Esophagus squamous epithelium (tissue), 4 donors: Measurements from ENCODE around the gene GAS7.

Source experiments
- POLR2A ChIP-seq, 4 donors: fragments of 450-650 bp; IDR thresholded peaks; one replicate each; pipeline ENCODE4 v1.6.1; 2017; ENCODE audit warnings: antibody characterized with exemption in 4 of 4, mild to moderate bottlenecking in 4 of 4, moderate library complexity in 3 of 4
- TF ChIP-seq, protein P1 (sequence below), 6 experiments: fragments of 450-650 bp in 4 of 6; fragments of 200-600 bp in 2 of 6; sonication (generic) in 2 of 6; IDR thresholded peaks; one replicate each; pipeline ENCODE4 v1.5.1; 2016 to 2019; ENCODE audit warnings: antibody characterized with exemption in 6 of 6, mild to moderate bottlenecking in 4 of 6, moderate library complexity in 4 of 6

DNA sequence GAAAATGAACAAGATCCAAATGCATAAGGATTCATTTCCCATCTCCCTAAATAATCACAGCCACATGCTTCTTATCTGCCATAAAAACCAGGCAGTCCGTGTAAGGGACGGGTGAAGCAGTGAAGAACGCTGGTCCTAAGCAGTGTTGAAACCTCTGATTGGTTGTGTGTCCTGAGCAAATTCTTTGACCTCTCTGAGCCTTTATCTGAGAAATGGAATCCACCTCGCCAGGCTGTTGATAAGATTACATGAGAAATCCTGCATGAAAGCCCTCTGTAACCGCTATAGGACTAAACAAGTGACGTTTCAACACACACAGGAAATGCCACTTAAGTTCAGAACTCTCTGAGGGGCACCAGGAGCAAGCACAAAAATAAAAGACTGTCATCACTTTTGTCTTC lies 26.8 kb downstream of the GAS7 start:
- TF ChIP-seq, protein P1, sequence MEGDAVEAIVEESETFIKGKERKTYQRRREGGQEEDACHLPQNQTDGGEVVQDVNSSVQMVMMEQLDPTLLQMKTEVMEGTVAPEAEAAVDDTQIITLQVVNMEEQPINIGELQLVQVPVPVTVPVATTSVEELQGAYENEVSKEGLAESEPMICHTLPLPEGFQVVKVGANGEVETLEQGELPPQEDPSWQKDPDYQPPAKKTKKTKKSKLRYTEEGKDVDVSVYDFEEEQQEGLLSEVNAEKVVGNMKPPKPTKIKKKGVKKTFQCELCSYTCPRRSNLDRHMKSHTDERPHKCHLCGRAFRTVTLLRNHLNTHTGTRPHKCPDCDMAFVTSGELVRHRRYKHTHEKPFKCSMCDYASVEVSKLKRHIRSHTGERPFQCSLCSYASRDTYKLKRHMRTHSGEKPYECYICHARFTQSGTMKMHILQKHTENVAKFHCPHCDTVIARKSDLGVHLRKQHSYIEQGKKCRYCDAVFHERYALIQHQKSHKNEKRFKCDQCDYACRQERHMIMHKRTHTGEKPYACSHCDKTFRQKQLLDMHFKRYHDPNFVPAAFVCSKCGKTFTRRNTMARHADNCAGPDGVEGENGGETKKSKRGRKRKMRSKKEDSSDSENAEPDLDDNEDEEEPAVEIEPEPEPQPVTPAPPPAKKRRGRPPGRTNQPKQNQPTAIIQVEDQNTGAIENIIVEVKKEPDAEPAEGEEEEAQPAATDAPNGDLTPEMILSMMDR (IDR thresholded peaks at IDR 0.05) = no peak
- TF ChIP-seq POLR2A (IDR thresholded peaks at IDR 0.05) = no peak
